HepG2 (cell line): ENCODE measurements around the gene TSPAN17. TPM values are rescaled to one million over a fixed set of nuclear protein-coding genes. Genes with fewer than 3 reads are reported as not detected.

Experiments
- CHD4 ChIP-seq: fragments of 200-600 bp; sonication (generic); IDR thresholded peaks from 2 replicates; pipeline ENCODE4 v1.7.0; 2017; ENCODE audit warnings: mild to moderate bottlenecking, low read length, borderline replicate concordance
- KAT2B ChIP-seq: fragments of 150-350 bp; IDR thresholded peaks from 2 replicates; pipeline ENCODE4 v1.6.1; 2014; ENCODE audit warnings: low read depth, low read length, borderline replicate concordance
- MEIS1 ChIP-seq: sonication (generic); formaldehyde crosslinking; IDR thresholded peaks from 2 replicates; pipeline ENCODE4 v1.9.0; 2021; ENCODE audit warnings: mild to moderate bottlenecking, missing genetic modification reagents, moderate library complexity, borderline replicate concordance
- NR0B2 ChIP-seq: sonication (generic); formaldehyde crosslinking; IDR thresholded peaks from 2 replicates; pipeline ENCODE4 v1.4.0; 2020; ENCODE audit warnings: mild to moderate bottlenecking, missing genetic modification reagents
- SPEN ChIP-seq: sonication (generic); formaldehyde crosslinking; IDR thresholded peaks from 2 replicates; pipeline ENCODE4 v1.5.1; 2020; ENCODE audit warnings: low read depth, mild to moderate bottlenecking, missing genetic modification reagents
- STAT5B ChIP-seq: sonication (generic); formaldehyde crosslinking; IDR thresholded peaks from 2 replicates; pipeline ENCODE4 v1.4.0; 2020; ENCODE audit warnings: missing genetic modification reagents
- TCF12 ChIP-seq, 2 experiments: fragments of 450-650 bp in 1 of 2; sonication (generic) in 1 of 2; formaldehyde crosslinking in 1 of 2; IDR thresholded peaks; 2 replicates each; pipeline versions ENCODE4 v1.6.1 to v1.8.0; 2017 to 2022; ENCODE audit warnings: antibody characterized with exemption in 1 of 2, mild to moderate bottlenecking in 1 of 2, missing genetic modification reagents in 1 of 2, moderate library complexity in 1 of 2
- XBP1 ChIP-seq: sonication (generic); formaldehyde crosslinking; IDR thresholded peaks from 2 replicates; pipeline ENCODE4 v1.5.0; 2020; ENCODE audit warnings: missing genetic modification reagents
- ZBTB20 ChIP-seq: sonication (generic); formaldehyde crosslinking; IDR thresholded peaks from 2 replicates; pipeline ENCODE4 v1.8.1; 2023; ENCODE audit warnings: missing genetic modification reagents, low read depth, mild to moderate bottlenecking, borderline replicate concordance
- ZNF232 ChIP-seq: sonication (generic); formaldehyde crosslinking; IDR thresholded peaks from 2 replicates; pipeline ENCODE4 v1.4.0; 2020; ENCODE audit warnings: missing genetic modification reagents, borderline replicate concordance
- ZNF280D ChIP-seq: sonication (generic); formaldehyde crosslinking; IDR thresholded peaks from 2 replicates; pipeline ENCODE4 v1.5.1; 2020; ENCODE audit warnings: mild to moderate bottlenecking, missing genetic modification reagents
- ZNF407 ChIP-seq: sonication (generic); formaldehyde crosslinking; IDR thresholded peaks from one replicate; pipeline ENCODE4 v1.5.1; 2020; ENCODE audit warnings: mild to moderate bottlenecking, missing genetic modification reagents; ENCODE audit errors: not compliant biosample characterization
- ZNF75D ChIP-seq: sonication (generic); formaldehyde crosslinking; IDR thresholded peaks from 2 replicates; pipeline ENCODE4 v1.8.1; 2023; ENCODE audit warnings: missing genetic modification reagents, mild to moderate bottlenecking, borderline replicate concordance
- polyA plus RNA-seq, 8 experiments: library from polyadenylated mRNA; depleted of rRNA in 3 of 8; stranded (reverse) in 7 of 8; unstranded in 1 of 8; fragments of >200 nt; fragmentation: Illumina TruSeq in 4 of 8; extraction: Trizol in 4 of 8; gene quantifications; 2 replicates each; pipeline versions ENCODE4 v1.2.1 to v1.2.3, GENCODE V29; 2011 to 2016; ENCODE audit warnings: low read depth in 4 of 8, missing spikeins in 1 of 8, mixed read lengths in 1 of 8; ENCODE audit not compliant: insufficient read depth in 1 of 8
- total RNA-seq, 5 experiments: library from RNA; depleted of rRNA; stranded (reverse); fragments of >200 nt; fragmentation: Illumina TruSeq; extraction: Trizol; gene quantifications; 2 replicates each; pipeline ENCODE4 v1.2.3, GENCODE V29; 2016; ENCODE audit warnings: low read depth in 1 of 5
- TF ChIP-seq, protein P1 (sequence below): sonication (generic); formaldehyde crosslinking; IDR thresholded peaks from 2 replicates; pipeline ENCODE4 v1.4.0; 2020; ENCODE audit warnings: missing genetic modification reagents, mild to moderate bottlenecking, borderline replicate concordance

Gene TSPAN17
- total and polyA plus RNA-seq, 2 of the 13 experiments (the other 11 are each of a cell fraction or from before 2014, with no cell fraction given): 11.5 to 15.0 TPM

GRCh38 chr5:176611435-176611834 is 35.8 kb upstream of the TSPAN17 start (continued):
- TF ChIP-seq, protein P1, sequence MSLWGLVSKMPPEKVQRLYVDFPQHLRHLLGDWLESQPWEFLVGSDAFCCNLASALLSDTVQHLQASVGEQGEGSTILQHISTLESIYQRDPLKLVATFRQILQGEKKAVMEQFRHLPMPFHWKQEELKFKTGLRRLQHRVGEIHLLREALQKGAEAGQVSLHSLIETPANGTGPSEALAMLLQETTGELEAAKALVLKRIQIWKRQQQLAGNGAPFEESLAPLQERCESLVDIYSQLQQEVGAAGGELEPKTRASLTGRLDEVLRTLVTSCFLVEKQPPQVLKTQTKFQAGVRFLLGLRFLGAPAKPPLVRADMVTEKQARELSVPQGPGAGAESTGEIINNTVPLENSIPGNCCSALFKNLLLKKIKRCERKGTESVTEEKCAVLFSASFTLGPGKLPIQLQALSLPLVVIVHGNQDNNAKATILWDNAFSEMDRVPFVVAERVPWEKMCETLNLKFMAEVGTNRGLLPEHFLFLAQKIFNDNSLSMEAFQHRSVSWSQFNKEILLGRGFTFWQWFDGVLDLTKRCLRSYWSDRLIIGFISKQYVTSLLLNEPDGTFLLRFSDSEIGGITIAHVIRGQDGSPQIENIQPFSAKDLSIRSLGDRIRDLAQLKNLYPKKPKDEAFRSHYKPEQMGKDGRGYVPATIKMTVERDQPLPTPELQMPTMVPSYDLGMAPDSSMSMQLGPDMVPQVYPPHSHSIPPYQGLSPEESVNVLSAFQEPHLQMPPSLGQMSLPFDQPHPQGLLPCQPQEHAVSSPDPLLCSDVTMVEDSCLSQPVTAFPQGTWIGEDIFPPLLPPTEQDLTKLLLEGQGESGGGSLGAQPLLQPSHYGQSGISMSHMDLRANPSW (CRISPR knock-in tag): no peak
- TF ChIP-seq ZNF232 (CRISPR knock-in tag) (peak; percentile 90; the same call in 1 of the 2 replicates), KAT2B (no peak), MEIS1 (CRISPR knock-in tag) (no peak), STAT5B (CRISPR knock-in tag) (0 out of 2 replicates have a peak, but pooled peaks have one; percentile 77), ZNF75D (CRISPR knock-in tag) (no peak), ZBTB20 (CRISPR knock-in tag) (peak; percentile 64; the same call in 1 of the 2 replicates), ZNF407 (CRISPR knock-in tag) (no peak), NR0B2 (no peak), TCF12 (IDR thresholded peaks at IDR 0.05) (no peak), TCF12 (CRISPR knock-in tag; IDR thresholded peaks at IDR 0.05) (no peak), CHD4 (no peak), XBP1 (CRISPR knock-in tag) (0 out of 2 replicates have a peak, but pooled peaks have one; percentile 42), SPEN (CRISPR knock-in tag) (peak; percentile 31; the same call in 1 of the 2 replicates), ZNF280D (no peak)
